ENCODE data around the gene FAAP100.

- no peak for TF ChIP-seq YY1 (IDR thresholded peaks at IDR 0.05; ENCODE audit: insufficient read depth, insufficient read length)
- TF ChIP-seq SUZ12 (IDR thresholded peaks at IDR 0.05; ENCODE audit: extremely low read depth, insufficient read depth, insufficient read length): no peak
Measured at GRCh38 chr17:81524039-81524864, 27.9 kb downstream of the FAAP100 start.
